Measurements from ENCODE around the gene CDH2. TPM values are rescaled to one million over a fixed set of nuclear protein-coding genes. Genes with fewer than 3 reads are reported as not detected.

Gene CDH2
- total RNA-seq, 1 experiment from 2014 or later: 36.2 TPM

- Histone ChIP-seq H3K79me2 (ENCODE audit: insufficient read depth, low read length) (no peaks in the 10 kb centered on the region), H4K5ac (ENCODE audit: insufficient read length, low read depth, low read length) (no peak overlapping the region), H3K9ac (ENCODE audit: extremely low read depth, insufficient read length, low read length) (no peak overlapping the region), H3T11ph (ENCODE audit: low read length) (no peak overlapping the region), H3K27ac (ENCODE audit: insufficient read length, low read depth, low read length) (no peak overlapping the region), H3K14ac (ENCODE audit: insufficient read depth, low read length) (no peak overlapping the region), H4K8ac (replicated peaks; ENCODE audit: insufficient read length, low read depth, low read length) (no peak overlapping the region), H4K20me1 (ENCODE audit: control insufficient read depth, insufficient read depth, insufficient read length) (no peaks in the 10 kb centered on the region), H2BK15ac (ENCODE audit: low read depth, low read length) (no peak overlapping the region), H2AK5ac (ENCODE audit: insufficient read length, low read length) (no peak overlapping the region), H2BK120ac (ENCODE audit: low read depth, low read length, poor library complexity, severe bottlenecking) (no peak overlapping the region), H3K9me3 (ENCODE audit: control insufficient read depth, low read depth, low read length) (no peaks in the 10 kb centered on the region), H2BK12ac (ENCODE audit: insufficient read length, low read depth, low read length) (no peak overlapping the region), H2AFZ (ENCODE audit: low read length) (no peak overlapping the region), H3K4me2 (ENCODE audit: insufficient read depth, insufficient read length, low read length) (no peak overlapping the region), H3K27me3 (ENCODE audit: insufficient read depth, low read length) (no peaks in the 10 kb centered on the region), H2BK5ac (ENCODE audit: insufficient read length, low read length) (no peak overlapping the region), H3K18ac (ENCODE audit: insufficient read length, low read depth, low read length) (no peak overlapping the region), H3K23me2 (ENCODE audit: insufficient read length, low read depth, low read length, poor library complexity, severe bottlenecking) (no peaks in the 10 kb centered on the region), H2BK20ac (ENCODE audit: low read depth, low read length, poor library complexity, severe bottlenecking) (no peak overlapping the region), H3K79me1 (ENCODE audit: insufficient read depth, low read depth, low read length, poor library complexity, severe bottlenecking) (no peaks in the 10 kb centered on the region), H3K56ac (ENCODE audit: insufficient read length, low read depth, low read length) (no peak overlapping the region), H4K91ac (ENCODE audit: insufficient read length, low read depth, low read length) (no peak overlapping the region), H3K23ac (ENCODE audit: insufficient read length, low read depth, low read length) (no peak overlapping the region), H3K4me1 (ENCODE audit: insufficient read depth, low read length) (no peaks in the 10 kb centered on the region), H3K4ac (ENCODE audit: low read depth, low read length) (no peak overlapping the region)
- Mint-ChIP-seq H3K27me3 (ENCODE audit: low read depth) (no peaks in the 10 kb centered on the region), H3K4me3 (no peak overlapping the region), H3K4me1 (peaks cover 3 to 4% of the 10 kb centered on the region in 2 experiments; a peak in 2 of 4 replicates), H3K36me3 (ENCODE audit: insufficient read depth in 1 of 3, low read depth in 3 of 3) (peaks cover 0 to 9% (median 9%) of the 10 kb centered on the region in 3 experiments; a peak in 6 of 7 replicates), H3K27ac (peak overlapping the region in 1 of 3 experiments; percentile 8; a peak in 1 of 7 replicates), H3K9me3 (no peaks in the 10 kb centered on the region)
- no peak for DNase-seq
- WGBS (ENCODE audit: extremely low coverage, insufficient read length, low lambda C conversion rate): no CpG with 5 or more reads among the region's 6 CpGs
- no peak for TF ChIP-seq CTCF (conservative IDR thresholded peaks at IDR 0.05)
Measured at GRCh38 chr18:27995770-27996502, 181.0 kb downstream of the CDH2 start.
